AG09319 (cell line): Measurements from ENCODE around the gene VWA3B.
"Not testable (repeated sequence)": the region's sequence is repeated elsewhere in the genome, so short reads cannot be mapped to it uniquely, and the experiment has no call there.

Experiments used
- DNase-seq: peaks from one replicate; pipeline ENCODE4 v3.0.0-alpha.2; 2010; ENCODE audit warnings: low read depth; ENCODE audit errors: extremely low read depth
- TF ChIP-seq, protein P1 (sequence below): IDR thresholded peaks from 2 replicates; pipeline ENCODE4 v1.5.1; 2011; ENCODE audit warnings: low read depth, mild to moderate bottlenecking, inconsistent platforms, low read length, moderate library complexity

The VWA3B gene

DNA sequence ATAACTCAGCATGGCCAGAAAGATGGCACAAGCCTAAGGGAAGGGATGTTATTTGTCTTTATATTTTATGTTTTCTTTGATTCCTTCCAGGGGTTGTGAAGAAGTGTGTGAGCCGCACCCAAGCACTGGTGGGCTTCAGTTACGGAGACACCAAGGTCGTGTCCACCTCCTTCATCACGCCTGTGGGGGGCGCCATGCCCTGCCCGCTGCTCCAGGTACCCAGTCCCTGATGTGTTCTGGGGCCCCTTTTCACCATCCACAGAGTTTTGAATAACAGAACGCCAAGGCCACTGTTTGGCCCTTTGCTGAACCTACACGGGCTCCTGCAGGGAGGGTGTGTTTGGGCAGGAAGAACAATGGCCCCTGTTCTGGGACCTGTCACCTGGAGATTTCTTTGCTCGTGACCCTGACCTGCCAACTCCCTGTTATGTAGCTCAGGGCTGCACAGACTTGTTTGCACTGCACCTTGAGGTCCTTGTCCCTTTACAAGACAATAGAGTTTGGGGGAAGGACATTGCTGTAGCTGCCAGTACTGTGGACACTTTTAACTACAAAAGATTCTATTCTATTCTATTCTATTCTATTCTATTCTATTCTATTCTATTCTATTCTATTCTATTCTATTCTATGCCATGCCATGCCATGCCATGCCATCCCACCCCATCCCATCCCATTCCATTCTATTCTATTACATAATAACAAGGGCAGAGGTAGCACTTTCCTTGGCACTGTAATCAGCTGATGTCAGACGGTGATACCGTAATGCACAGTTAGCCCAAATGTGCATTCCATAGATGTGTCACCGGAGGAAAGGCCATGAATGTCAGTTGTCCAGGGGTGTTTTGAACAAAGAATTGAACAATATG is 211.1 kb downstream of the VWA3B start:
- TF ChIP-seq, protein P1, sequence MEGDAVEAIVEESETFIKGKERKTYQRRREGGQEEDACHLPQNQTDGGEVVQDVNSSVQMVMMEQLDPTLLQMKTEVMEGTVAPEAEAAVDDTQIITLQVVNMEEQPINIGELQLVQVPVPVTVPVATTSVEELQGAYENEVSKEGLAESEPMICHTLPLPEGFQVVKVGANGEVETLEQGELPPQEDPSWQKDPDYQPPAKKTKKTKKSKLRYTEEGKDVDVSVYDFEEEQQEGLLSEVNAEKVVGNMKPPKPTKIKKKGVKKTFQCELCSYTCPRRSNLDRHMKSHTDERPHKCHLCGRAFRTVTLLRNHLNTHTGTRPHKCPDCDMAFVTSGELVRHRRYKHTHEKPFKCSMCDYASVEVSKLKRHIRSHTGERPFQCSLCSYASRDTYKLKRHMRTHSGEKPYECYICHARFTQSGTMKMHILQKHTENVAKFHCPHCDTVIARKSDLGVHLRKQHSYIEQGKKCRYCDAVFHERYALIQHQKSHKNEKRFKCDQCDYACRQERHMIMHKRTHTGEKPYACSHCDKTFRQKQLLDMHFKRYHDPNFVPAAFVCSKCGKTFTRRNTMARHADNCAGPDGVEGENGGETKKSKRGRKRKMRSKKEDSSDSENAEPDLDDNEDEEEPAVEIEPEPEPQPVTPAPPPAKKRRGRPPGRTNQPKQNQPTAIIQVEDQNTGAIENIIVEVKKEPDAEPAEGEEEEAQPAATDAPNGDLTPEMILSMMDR = no peak
- DNase-seq = no peak

DNA sequence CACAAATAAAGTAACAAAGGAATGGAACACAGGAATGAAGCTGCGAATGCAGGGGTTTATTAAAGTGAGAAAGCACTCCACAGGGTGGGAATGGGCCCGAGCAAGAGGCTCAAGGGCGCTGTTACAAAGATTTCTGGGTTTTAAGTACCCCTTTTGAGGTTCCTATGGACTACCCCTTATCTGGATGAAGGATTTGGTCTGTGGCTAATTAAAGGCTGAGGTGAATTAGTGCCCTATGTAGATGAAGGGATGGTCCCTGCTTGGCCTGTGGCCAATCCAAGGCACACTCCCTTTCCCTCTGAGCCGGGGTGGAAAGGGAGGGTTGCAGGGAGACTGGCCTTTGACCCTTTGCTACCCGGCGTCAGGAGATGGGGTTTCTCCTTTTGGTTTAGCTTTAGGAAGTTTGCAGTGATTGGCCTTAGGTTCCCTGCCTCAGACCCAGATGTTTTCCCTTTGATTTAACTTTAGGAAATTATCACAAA is 211.8 kb downstream of the VWA3B start:
- TF ChIP-seq, protein P1 = no peak
- no peak for DNase-seq

DNA sequence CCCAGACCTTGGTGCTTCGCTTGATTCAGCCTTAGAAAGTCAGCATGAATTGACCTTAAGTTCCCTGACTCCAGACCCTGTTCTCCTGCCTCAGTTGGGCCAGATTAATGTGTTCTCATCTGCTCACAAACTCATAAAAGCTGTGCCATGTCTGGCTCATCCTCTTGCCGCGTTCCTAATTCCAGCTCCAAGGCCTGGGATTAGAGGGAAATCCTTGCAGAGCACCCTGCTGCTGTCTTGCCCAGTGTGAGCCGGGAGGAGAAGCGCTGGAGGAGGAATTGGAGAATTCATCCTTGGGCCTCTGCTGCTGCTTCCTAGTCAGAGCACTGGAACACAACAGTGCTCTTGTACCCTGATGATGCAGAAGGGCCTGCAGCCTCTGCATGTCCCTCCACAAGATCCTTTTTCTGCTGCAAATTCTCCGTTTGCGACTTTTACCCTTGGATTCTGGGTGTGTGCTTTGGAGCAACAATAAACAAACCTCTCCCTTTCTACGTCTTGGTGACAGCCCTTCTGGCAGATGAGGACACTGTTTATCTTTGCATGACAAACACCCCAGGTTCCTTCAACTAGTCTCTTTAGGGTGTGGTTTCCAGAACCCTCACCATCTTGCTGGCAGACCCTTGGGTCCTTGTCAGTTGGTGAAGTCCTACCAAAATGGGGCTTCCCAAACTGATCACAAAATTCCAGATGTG is 212.4 kb downstream of the VWA3B start:
- DNase-seq = no peak
- TF ChIP-seq, protein P1 = no peak

DNA sequence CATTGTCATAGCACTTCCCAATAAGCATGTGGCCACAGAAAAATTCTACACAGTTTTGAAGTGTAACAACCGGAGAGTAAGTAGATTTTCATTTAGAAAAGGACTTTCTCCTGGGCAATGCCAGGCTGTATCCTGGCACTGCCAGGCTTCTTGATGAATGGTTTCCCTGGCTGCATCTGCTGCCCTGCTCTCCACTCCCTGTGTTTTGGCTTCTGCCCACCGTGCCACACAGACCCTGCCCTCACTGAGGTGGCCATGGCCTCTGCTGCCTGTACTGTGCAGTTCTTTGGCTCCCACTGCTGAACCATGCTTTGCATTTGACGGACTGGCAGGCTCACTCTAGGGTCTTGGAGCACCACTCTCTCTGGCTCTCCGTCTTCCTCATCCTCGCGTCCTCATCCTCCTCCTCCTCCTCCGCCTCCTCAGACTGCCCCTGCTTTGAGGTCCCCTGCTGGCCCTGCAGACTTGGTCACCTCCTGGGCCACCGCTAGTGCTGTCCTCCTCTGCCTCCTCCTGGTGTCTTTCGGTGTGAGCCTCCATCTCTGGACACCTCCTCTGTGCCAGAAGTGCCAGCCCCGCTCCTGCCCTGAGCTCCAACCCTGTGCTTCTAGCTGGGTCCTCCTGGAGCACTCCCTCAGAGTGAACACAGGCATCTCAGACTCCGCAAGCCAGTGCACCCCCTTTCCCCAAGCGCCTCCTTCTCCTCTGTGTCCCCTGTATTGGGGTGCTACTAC is 213.3 kb downstream of the VWA3B start:
- TF ChIP-seq, protein P1 = no peak

DNA sequence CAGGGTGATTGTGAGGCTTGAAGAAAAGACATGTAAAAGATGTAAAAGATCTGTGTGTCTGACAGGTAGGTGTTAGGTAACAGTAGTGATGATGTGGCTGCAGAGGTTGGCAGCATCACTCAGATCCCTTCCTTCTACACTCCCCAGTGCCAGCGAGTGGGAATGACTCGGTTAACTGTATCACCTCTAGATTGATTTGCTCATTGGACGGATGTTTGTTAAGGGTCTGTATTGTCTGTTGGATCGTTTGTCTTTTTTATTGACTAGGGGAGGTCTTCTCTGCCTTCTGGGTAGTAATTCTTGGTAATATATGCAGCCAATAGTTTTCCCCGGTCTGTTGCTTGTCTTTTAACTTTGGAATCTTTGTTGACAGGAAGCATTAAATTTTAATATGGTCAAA is 214.5 kb downstream of the VWA3B start:
- DNase-seq = no peak
- TF ChIP-seq, protein P1 = no peak

More for the DNA sequence above, 213.3 kb downstream of the VWA3B start:
- no peak for DNase-seq

DNA sequence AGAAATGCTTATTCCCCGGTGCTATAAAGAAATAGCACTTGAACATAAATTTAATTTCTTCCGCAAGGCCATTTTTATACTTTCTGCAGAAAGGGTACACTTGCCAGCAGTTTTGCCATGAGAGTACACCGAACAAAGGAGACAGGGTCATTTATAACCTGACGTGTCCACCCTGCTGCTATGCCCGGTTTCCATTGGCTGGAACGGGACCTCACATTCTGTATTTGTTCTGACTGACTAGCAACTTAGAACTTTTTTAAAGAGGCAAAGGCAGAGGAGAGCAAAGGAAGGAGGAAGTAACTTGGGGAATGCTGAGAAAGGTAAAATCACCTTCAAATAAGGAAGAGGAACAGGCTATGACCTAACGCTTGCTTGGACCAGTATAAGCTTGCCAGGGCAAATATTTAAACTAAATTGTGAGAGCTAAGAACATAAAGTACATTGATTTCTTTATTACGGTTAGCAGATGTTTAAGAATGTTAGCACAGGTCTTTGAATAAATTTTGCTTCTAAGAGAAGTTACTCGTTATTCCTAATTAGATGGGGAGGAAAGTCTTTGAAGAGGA is 220.2 kb downstream of the VWA3B start:
- not testable (repeated sequence) for DNase-seq

DNA sequence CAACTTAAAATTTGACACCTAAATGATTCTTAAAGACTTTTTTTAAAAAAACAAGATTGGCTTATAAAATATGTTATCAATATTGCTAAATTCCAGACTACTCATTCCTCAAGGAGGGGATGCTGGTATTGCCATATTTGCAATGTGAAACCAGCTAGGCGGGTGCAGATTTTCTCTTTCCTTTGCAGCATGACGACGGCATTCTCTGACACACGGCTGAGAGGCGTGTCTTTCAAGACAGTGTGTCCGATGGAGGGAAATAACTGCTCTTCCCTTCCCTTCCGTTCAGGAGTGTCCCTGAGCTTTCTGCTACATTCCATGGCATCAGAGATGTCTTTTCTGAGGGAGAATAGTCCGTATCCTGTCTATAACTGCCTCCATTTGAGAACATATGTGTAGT is 221.1 kb downstream of the VWA3B start:
- TF ChIP-seq, protein P1 = no peak
- peak; percentile 1 for DNase-seq
